GM23248 (cell line): ENCODE data around the gene DOCK9.

Experiments
- EZH2 ChIP-seq: fragments of 200-600 bp; sonication (generic); IDR thresholded peaks from 2 replicates; pipeline ENCODE4 v1.6.1; 2018; ENCODE audit warnings: antibody characterized with exemption, mild to moderate bottlenecking; ENCODE audit not compliant: insufficient read depth, poor library complexity, severe bottlenecking
- EZH2phosphoT487 ChIP-seq: fragments of 200-600 bp; sonication (generic); IDR thresholded peaks from 2 replicates; pipeline ENCODE4 v1.6.1; 2018; ENCODE audit warnings: antibody characterized with exemption, moderate library complexity, mild to moderate bottlenecking, low read depth; ENCODE audit not compliant: insufficient read depth

- no peak for TF ChIP-seq EZH2
- TF ChIP-seq EZH2phosphoT487, result no peak
These were observed 131.3 kb downstream of the DOCK9 start for GRCh38 chr13:98846521-98846920.
